Central memory CD8-positive, alpha-beta T cell (primary cell): Measurements from ENCODE around the gene BARX1.

Experiments used
- ATAC-seq: fragments of 150-1000 bp; cut with Tn5 transposase; replicated peaks from 2 replicates; pipeline ENCODE4 v1.10.0; 2022; ENCODE audit warnings: mild to moderate bottlenecking, moderate FRiP score, moderate number of reproducible peaks; ENCODE audit not compliant: poor library complexity, severe bottlenecking; ENCODE audit errors: extremely low read depth
- DNase-seq, 2 donors: peaks; one replicate each; pipeline ENCODE4 v3.0.0; 2021; ENCODE audit warnings: low spot score in 2 of 2
- H3K27ac Mint-ChIP-seq: one replicate; pipeline ENCODE4 v1.8.0; 2022; ENCODE audit warnings: low read depth, mild to moderate bottlenecking, moderate library complexity, mixed read lengths
- H3K27me3 Mint-ChIP-seq: one replicate; pipeline ENCODE4 v1.8.0; 2022; ENCODE audit warnings: mixed read lengths
- H3K36me3 Mint-ChIP-seq: one replicate; pipeline ENCODE4 v1.8.0; 2022; ENCODE audit warnings: mild to moderate bottlenecking, moderate library complexity, mixed read lengths; ENCODE audit not compliant: insufficient read depth
- H3K4me1 Mint-ChIP-seq: one replicate; pipeline ENCODE4 v1.8.0; 2022; ENCODE audit warnings: mixed read lengths
- H3K4me3 Mint-ChIP-seq: one replicate; pipeline ENCODE4 v1.8.0; 2022; ENCODE audit warnings: mild to moderate bottlenecking, moderate library complexity, mixed read lengths
- H3K9me3 Mint-ChIP-seq: one replicate; pipeline ENCODE4 v1.8.0; 2022; ENCODE audit warnings: mixed read lengths

Gene BARX1

GRCh38 chr9:93917121-93917853 lies 37.9 kb downstream of the BARX1 start:
- Mint-ChIP-seq H3K4me1 (no peaks in the 10 kb centered on the region), H3K4me3 (no peak overlapping the region), H3K27ac (no peak overlapping the region), H3K27me3 (peaks cover 26% of the 10 kb centered on the region), H3K36me3 (peaks cover 2% of the 10 kb centered on the region), H3K9me3 (no peaks in the 10 kb centered on the region)
- ATAC-seq (no peak), DNase-seq (no peak)

DNA sequence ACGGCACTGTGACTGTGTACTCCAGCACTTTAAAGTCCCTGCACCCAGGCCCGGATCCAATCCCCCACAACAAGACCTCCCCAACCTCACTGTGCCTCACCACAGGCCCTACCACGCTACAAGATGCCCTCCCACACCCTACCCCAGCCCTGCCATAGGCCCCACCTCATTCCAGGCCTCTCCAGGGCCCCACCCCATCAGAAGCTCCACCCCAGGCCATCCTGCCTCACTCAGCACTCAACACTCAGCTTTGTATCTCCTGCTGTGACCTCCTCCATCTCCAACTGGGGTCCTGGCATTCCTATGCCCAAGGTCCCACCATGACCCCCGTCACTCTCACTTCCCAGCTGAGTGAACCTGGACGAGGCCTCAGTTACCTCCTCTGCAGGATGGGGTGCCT lies 38.8 kb downstream of the BARX1 start:
- H3K36me3 Mint-ChIP-seq, result peaks cover 2% of the 10 kb centered on the region
- no peak overlapping the region for H3K27ac Mint-ChIP-seq
- H3K4me1 Mint-ChIP-seq, result no peaks in the 10 kb centered on the region

GRCh38 chr9:93911801-93912554 lies 43.2 kb downstream of the BARX1 start:
- H3K36me3 Mint-ChIP-seq, result peaks cover 2% of the 10 kb centered on the region
- no peak for ATAC-seq
- no peaks in the 10 kb centered on the region for H3K9me3 Mint-ChIP-seq
- no peak overlapping the region for H3K4me3 Mint-ChIP-seq
- no peak overlapping the region for H3K27ac Mint-ChIP-seq
- H3K27me3 Mint-ChIP-seq, result peaks cover 34% of the 10 kb centered on the region
- DNase-seq, result no peak
- no peaks in the 10 kb centered on the region for H3K4me1 Mint-ChIP-seq

More for the DNA sequence above, 38.8 kb downstream of the BARX1 start:
- ATAC-seq, result no peak
- no peak for DNase-seq
- Mint-ChIP-seq H3K9me3 (no peaks in the 10 kb centered on the region), H3K4me3 (no peak overlapping the region), H3K27me3 (peaks cover 17% of the 10 kb centered on the region)

GRCh38 chr9:93911136-93911745 lies 43.9 kb downstream of the BARX1 start:
- no peak overlapping the region for H3K4me3 Mint-ChIP-seq
- ATAC-seq (no peak), DNase-seq (no peak)
- no peaks in the 10 kb centered on the region for H3K9me3 Mint-ChIP-seq
- H3K36me3 Mint-ChIP-seq, result no peaks in the 10 kb centered on the region
- H3K27me3 Mint-ChIP-seq, result peaks cover 40% of the 10 kb centered on the region
- H3K27ac Mint-ChIP-seq, result no peak overlapping the region
- no peaks in the 10 kb centered on the region for H3K4me1 Mint-ChIP-seq

DNA sequence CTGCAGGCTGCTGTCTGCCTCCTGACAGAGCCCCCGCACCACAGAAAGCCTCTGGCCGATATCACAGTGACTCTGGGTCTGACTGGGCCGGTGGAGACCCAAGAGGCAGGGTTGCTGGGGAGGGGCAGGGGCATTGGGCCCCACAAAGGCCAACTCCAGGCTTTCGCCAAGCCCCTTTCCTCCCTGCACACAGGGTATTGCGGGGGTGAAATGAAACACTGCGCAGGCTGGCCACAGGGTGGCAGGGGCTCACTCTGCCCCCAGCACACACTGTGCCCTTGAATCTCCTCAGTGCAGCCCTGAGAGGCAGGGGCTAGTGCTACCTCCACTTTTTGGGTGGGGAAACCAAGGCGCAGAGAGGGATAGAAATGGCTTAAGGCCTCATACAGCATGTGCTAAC lies 44.6 kb downstream of the BARX1 start:
- Mint-ChIP-seq H3K27me3 (peaks cover 40% of the 10 kb centered on the region), H3K9me3 (no peaks in the 10 kb centered on the region), H3K4me1 (no peaks in the 10 kb centered on the region), H3K4me3 (no peak overlapping the region), H3K27ac (no peak overlapping the region), H3K36me3 (no peaks in the 10 kb centered on the region)
- no peak for ATAC-seq
- no peak for DNase-seq

GRCh38 chr9:93910196-93910595 lies 45.0 kb downstream of the BARX1 start:
- Mint-ChIP-seq H3K36me3 (no peaks in the 10 kb centered on the region), H3K27me3 (peaks cover 40% of the 10 kb centered on the region), H3K4me3 (no peak overlapping the region), H3K27ac (no peak overlapping the region), H3K4me1 (no peaks in the 10 kb centered on the region), H3K9me3 (no peaks in the 10 kb centered on the region)
- no peak for ATAC-seq
- DNase-seq, result no peak

DNA sequence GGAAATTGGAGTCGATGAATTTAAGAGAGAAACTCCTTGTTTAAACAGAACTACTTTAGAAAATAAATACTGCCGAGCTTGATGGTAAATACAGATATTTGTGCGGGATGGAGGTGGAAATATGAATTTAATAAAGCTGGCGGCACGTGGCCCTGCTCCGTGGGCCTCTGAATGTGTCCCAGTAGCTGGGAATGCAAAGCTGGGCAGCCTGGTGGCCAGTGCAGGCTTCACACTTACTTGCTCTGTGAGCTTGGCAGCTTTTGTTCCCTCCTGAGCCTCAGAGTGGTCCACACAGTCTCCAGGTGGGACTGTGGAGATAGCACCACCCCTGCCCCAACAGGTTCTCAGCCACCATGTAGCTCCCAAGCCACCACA lies 45.9 kb downstream of the BARX1 start:
- H3K27ac Mint-ChIP-seq, result no peak overlapping the region

GRCh38 chr9:93908591-93909241 lies 46.4 kb downstream of the BARX1 start:
- no peaks in the 10 kb centered on the region for H3K9me3 Mint-ChIP-seq
- ATAC-seq, result no peak

More for the DNA sequence above, 45.9 kb downstream of the BARX1 start:
- Mint-ChIP-seq H3K4me3 (no peak overlapping the region), H3K9me3 (no peaks in the 10 kb centered on the region), H3K27me3 (peaks cover 40% of the 10 kb centered on the region), H3K4me1 (no peaks in the 10 kb centered on the region), H3K36me3 (no peaks in the 10 kb centered on the region)
- ATAC-seq, result no peak
- no peak for DNase-seq

GRCh38 chr9:93907551-93908199 lies 47.5 kb downstream of the BARX1 start:
- H3K27me3 Mint-ChIP-seq, result peaks cover 40% of the 10 kb centered on the region
- no peak overlapping the region for H3K27ac Mint-ChIP-seq
- no peaks in the 10 kb centered on the region for H3K36me3 Mint-ChIP-seq
- ATAC-seq (no peak), DNase-seq (no peak)
- H3K4me3 Mint-ChIP-seq, result no peak overlapping the region
- no peaks in the 10 kb centered on the region for H3K9me3 Mint-ChIP-seq
- H3K4me1 Mint-ChIP-seq, result no peaks in the 10 kb centered on the region

More at GRCh38 chr9:93908591-93909241, 46.4 kb downstream of the BARX1 start:
- H3K36me3 Mint-ChIP-seq, result no peaks in the 10 kb centered on the region
- no peak overlapping the region for H3K4me3 Mint-ChIP-seq
- DNase-seq, result no peak
- H3K4me1 Mint-ChIP-seq, result no peaks in the 10 kb centered on the region
- no peak overlapping the region for H3K27ac Mint-ChIP-seq
- peaks cover 40% of the 10 kb centered on the region for H3K27me3 Mint-ChIP-seq

GRCh38 chr9:93906195-93906880 lies 48.8 kb downstream of the BARX1 start:
- ATAC-seq (no peak), DNase-seq (no peak)
- H3K27ac Mint-ChIP-seq, result no peak overlapping the region
- H3K9me3 Mint-ChIP-seq, result no peaks in the 10 kb centered on the region
- no peaks in the 10 kb centered on the region for H3K36me3 Mint-ChIP-seq
- H3K4me1 Mint-ChIP-seq, result no peaks in the 10 kb centered on the region
- peaks cover 44% of the 10 kb centered on the region for H3K27me3 Mint-ChIP-seq
- no peak overlapping the region for H3K4me3 Mint-ChIP-seq

DNA sequence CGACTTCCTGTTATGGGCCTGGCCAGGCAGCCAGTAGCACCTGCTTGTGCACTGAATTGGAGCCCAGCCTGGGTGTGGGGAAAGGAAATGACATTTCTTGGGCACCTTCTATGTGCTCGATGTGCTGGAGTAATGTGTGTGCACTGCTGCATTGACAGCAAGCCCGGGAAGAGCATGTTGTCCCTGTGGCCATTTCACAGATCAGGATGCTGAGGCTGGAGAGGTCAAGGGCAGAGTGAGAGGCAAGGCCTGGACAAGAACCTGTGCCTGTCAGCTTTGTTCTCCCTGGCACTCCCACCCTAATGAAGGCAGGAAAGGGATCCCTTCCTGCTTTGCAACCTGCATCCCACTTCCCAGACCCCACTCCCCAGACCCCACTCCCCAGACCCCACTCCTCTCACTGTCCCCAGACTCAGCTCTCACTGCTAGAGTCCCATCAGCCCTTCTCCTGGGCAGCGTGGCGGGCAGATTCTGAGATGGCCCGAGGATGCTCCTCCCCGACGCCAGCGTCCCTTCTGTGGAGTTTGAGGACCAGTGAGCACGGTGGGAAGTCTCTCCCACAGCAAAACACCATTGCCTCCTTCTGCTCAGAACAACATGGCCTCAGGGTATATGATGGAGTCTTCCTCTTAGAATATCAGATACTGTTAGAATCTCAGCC lies 49.6 kb downstream of the BARX1 start:
- DNase-seq (no peak), ATAC-seq (no peak)
- Mint-ChIP-seq H3K9me3 (no peaks in the 10 kb centered on the region), H3K4me1 (no peaks in the 10 kb centered on the region), H3K4me3 (no peak overlapping the region), H3K27ac (no peak overlapping the region), H3K36me3 (no peaks in the 10 kb centered on the region), H3K27me3 (peaks cover 51% of the 10 kb centered on the region)
